ENCODE data around the gene RBMS3. TPM values are rescaled to one million over a fixed set of nuclear protein-coding genes. Genes with fewer than 3 reads are reported as not detected.
"Not testable (repeated sequence)": the region's sequence is repeated elsewhere in the genome, so short reads cannot be mapped to it uniquely, and the experiment has no call there.

Gene RBMS3
- total RNA-seq, 2 donors from 2014 or later, result 87.1 to 109 TPM

DNA sequence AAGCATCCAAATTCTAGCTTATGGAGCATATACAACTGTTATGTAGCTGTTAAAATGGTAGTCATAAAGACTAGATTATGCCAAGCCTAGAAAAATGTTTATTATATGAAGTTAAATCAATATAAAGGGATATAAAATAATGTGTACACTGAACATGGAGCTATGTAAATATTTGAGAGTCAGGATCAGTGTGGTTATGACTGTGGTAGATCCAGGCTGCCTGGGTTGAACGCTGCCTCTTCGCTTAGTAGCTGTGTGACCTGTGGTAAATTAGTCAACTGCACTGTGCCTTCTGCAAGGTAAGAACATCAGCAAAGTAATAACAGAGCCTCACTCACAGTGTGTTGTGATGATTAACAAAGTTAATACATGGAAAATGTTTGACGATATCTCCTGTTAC, 212.2 kb downstream of the RBMS3 start:
- no peak for DNase-seq (ENCODE audit: low spot score)
- intact Hi-C loops (cut with DNase I), result no loop called here

DNA sequence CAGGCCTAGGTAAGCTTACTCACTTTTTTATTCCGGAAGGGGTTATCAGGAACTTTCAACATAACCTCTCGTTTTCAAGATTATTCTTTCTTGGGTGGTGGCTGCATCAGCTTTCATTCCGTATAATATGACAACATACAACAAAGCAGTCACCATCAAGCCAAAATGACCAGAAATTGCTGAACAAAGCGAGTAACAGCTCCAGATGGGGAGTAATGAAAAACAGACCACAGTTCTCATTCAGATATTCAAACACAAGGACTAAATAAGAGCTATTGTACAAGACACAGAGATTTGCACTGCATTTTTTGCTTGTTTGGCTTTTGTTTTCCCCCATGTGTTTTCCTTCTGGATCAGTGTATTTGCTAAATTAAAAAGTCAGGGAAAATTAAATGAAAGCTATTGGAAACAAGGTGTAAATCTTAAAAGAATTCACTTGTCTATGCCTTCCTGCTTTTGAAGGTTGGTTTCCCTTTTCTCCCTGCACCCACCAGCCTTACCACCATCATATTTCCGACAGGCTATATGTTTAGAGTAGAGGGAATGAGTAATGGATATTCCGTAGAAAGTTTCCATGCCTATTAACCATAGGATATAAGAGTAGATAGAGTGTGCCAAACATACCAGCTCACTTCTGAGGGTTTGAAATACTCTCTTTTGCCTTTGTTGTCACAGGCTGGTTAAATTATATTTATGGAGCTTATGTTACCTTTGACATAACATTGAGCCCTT, 213.6 kb downstream of the RBMS3 start:
- no peak for DNase-seq (ENCODE audit: low spot score)
- intact Hi-C loops (cut with DNase I), result no loop called here

DNA sequence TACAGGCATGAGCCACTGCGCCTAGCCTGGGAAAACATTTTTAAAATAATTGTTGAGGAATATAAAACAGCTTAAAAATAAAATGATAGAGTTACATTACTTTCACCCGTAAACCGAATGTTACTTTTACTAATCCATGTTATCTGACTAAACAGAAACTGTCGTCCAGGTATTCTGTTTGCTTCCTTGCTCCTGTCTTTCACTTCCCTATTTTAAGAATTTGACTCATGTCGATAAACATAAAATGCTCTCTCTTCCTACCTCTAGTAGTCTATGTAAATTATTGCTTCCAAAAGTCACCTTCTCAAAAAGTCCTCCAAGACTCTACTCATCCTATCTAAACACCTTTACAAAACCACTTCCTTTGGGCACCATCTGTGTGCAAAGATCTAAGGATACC, 216.4 kb downstream of the RBMS3 start:
- intact Hi-C loops (cut with DNase I), result no loop called here
- no peak for DNase-seq (ENCODE audit: low spot score)

DNA sequence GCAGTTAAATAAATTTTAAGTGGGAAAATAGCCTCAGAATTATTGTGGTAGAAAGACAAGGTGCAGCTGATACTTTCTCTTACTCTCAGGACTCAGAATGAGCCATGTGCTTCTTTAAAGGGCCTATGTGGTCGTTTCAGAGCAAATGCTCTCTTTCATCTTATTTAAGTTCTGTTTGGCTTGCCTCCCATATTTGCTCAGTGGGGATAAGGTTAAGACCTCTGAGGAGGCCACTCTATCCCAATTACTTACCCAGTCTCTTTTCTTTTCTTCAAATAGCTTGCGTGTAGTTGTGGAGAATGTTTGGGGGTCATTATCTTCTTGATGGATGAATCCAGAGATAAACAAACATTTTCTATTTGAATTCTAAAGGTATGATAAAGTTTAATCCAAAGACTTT, 221.9 kb downstream of the RBMS3 start:
- intact Hi-C loops (cut with DNase I), result no loop called here
- no peak for DNase-seq (ENCODE audit: low spot score)

DNA sequence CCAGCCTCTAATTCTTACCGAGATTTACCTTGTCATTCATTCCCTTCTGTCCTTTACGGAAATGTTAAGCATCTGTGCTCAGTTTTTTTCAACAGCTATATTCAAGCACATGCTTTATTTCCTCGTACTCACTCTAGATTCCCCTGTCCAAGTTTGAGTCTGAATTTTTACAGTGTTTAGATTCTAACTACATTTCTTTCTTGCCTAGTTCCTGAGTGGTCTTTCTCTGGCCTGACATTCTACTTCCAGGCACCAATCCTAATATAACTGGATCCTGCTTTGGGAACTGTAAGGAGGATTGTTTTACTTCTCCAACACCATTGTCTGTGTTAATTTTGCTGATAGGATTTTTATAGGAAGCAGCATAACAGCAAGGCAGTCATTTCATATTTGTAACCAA, 222.4 kb downstream of the RBMS3 start:
- intact Hi-C loops (cut with DNase I), result no loop called here
- no peak for DNase-seq (ENCODE audit: low spot score)

DNA sequence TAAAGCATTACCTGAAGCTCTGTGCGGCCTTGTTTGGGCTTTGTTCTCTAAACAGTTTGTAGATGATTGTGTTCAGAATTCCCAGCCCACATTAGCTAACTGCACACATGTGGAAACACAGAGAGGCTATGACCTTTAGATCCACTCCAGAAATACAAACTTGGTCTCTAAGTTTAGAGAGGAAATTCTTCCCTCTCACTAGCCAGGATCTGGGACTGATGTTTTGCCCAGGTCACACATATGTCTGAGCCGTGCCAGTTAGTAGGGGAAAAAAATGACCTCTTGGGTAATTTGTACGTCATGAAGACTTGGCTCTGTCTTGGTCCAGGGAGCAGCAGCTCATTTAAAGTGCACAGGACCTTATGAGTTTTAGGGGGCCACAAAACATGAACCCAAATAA, 223.1 kb downstream of the RBMS3 start:
- no peak for DNase-seq (ENCODE audit: low spot score)
- intact Hi-C loops (cut with DNase I), result no loop called here

DNA sequence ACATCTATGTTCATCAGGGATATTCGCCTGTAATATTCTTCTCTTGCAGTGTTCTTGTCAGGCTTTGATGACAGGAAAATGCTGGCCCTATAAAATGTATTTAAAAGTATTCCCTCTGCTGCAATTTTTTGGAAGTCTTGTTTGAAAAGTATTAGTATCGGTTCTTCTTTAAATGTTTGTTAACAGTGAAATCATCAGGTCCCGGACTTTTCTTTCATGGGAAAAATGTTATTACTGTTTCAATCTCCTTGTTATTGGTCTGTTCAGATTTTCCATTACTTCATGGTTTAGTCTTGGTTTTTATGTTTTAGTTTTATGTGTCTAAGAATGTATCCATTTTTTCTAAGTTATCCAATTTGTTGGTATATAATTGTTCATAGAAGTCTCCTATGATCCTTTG, 225.6 kb downstream of the RBMS3 start:
- intact Hi-C loops (cut with DNase I), result no loop called here
- no peak for DNase-seq (ENCODE audit: low spot score)

DNA sequence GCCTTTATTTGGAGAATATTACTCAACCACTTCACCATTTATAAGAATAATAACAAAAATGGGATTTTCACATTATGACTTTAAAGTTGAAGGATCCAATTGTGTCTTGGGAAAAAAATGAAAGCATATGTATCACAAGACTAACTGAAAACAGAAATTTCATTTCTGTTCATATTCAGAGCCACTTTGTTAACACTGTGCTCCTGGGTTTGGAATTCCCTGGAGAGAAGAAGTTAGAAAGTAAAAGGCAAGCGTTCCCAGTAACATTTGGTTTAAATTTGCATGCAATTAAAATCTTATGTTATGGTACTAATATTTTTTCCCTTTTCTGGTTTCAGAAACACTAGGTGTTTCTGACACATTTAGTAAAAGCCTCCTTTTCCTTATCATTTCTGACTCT, 230.8 kb downstream of the RBMS3 start:
- intact Hi-C loops (cut with DNase I), result no loop called here
- no peak for DNase-seq (ENCODE audit: low spot score)

DNA sequence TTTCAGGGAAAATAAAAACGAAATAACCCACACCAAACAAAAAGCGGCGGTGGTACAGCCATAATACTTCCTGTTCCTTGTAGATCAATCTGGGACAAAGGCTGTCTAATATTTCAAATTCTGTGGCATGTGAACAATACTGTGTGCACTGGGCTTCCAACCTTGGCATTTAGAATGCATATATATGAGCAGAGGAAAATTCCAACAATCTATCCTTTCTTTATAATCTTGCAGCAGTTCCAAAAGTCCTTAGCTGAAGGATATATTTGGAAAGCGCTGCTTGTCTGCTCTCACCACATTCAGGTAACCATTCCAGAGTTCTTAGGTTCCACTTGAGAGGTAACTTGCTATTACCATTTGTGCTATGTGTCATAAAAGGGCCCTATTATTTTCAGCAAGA, 231.8 kb downstream of the RBMS3 start:
- no peak for DNase-seq (ENCODE audit: low spot score)
- intact Hi-C loops (cut with DNase I), result no loop called here

DNA sequence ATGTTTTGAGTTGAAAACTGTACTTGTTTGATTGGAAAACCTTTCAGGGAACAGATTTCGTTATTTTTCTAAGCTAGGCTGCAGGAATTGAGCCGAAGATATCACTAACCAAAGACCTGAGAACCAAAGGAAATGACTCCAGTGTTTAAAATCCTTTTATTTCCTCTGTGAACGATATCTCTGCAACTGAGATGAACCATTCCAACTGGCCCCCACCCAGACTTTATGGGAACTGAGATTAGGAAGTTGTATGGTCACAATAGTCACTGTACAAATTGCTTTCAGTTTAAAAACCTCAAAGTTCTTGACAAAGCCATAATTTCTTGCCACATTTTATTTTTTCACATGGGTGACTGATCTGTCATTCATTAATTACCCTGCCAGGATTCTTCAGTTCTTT, 232.4 kb downstream of the RBMS3 start:
- intact Hi-C loops (cut with DNase I), result no loop called here
- DNase-seq (ENCODE audit: low spot score), result no peak

DNA sequence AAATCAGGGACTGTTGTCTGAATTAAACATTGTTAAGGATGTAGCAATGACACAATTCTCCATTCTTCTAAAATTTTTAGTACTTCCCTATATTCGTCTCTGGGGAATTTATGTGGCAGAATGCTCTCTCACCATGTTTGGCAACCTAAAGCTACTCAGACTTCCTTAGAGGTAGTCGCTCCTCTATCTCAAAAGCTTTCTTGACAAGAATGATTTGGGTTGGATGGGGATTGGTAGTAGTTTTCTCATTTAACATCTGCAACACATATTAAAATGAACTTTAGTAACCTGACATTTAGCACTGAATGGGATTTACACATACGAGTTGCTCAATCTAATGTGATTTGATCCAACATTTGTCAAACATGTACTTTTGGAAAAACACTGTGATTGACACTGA, 233.3 kb downstream of the RBMS3 start:
- DNase-seq (ENCODE audit: low spot score), result no peak
- intact Hi-C loops (cut with DNase I), result no loop called here

DNA sequence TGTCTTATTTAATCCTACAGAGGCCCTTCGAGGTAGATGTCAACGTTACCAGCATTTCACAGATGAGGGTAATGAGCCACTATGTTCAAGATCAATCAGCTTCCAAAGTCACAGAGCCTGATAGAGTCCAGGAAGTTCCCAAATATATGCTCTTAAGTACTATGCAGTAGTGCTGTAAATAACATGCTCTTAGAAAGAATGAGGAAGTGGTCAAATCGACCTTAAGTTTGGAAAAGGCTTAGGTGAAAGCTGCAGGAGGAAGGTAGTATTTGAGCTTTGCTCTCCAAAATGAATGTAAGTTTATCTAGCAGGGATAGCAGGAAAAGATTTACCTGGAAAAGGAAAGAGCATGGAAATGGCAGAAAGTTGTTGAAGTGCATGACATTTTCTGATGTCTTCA, 234.0 kb downstream of the RBMS3 start:
- no peak for DNase-seq (ENCODE audit: low spot score)
- intact Hi-C loops (cut with DNase I), result no loop called here

DNA sequence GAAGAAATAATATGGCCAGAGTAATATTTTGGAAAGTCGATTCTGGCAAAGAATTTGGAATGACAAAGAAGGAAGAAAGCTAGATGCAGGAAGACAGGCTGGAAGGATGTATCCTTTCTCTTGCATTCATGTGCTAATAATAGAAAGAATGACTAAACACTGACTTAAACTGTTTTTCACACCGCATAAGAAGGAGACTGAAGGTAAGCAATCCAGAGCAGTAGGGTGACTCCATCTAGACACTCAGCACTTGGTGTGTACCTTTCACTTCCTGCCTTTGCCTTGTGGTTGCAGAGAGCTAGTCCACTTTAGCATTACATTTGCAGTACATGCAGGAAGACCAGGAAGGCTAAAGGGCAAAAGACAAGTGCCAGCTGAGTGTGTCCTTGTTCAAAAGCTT, 234.6 kb downstream of the RBMS3 start:
- intact Hi-C loops (cut with DNase I), result no loop called here
- no peak for DNase-seq (ENCODE audit: low spot score)

DNA sequence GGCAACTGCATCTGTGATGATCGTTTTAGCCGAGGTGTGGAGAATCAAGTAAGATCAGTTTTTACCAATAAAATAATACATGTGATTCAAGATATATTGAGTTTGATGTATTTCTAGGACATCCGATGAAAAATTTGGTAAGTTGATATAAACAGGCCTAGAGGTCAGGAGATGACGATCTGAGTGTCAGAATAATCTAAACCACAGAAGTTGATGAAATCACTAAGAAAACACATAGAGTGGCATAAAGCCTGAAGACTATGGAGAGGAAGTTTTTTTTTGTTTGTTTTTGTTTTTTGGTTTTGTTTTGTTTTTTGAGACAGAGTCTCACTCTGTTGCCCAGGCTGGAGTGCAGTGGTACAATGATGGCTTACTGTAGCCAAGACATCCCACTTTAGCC, 235.3 kb downstream of the RBMS3 start:
- intact Hi-C loops (cut with DNase I), result no loop called here
- no peak for DNase-seq (ENCODE audit: low spot score)

DNA sequence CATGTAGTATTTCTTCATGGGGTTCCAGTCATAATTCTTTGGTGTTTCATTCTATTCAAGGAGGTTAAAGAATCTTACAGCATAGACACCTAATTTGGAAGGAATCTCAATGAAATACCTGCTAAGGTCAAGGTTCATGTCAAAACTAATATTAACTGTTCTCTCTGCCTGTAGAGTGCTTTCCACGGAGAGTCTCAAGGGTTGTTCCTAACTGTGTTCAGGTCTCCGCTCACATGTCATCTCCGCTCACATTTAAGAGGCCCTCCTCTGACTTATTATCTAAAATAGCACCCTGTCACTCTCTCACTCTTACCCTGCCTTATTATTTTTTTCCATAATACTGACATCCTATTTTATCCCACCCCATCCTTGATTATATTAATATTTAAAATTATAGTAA, 239.9 kb downstream of the RBMS3 start:
- intact Hi-C loops (cut with DNase I), result no loop called here
- no peak for DNase-seq (ENCODE audit: low spot score)

DNA sequence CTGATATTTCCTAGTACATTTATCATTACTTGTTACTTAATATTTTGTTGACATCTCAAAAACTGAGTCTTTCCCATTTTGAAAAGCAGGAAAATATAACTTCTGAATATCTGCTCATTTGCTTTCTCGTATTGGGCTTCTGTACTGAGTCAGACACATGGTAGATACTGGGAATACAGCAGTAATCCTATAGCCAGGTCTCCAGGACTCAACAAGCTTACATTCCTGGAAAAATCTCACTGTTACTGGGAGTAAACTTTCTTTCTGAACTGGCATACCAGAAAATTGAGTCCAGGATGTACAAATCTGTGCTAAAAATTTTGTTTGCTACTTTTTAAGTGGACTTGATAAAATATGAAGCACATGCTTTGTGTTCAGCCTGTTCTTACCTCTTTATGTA, 240.4 kb downstream of the RBMS3 start:
- DNase-seq (ENCODE audit: low spot score), result no peak
- intact Hi-C loops (cut with DNase I), result no loop called here

DNA sequence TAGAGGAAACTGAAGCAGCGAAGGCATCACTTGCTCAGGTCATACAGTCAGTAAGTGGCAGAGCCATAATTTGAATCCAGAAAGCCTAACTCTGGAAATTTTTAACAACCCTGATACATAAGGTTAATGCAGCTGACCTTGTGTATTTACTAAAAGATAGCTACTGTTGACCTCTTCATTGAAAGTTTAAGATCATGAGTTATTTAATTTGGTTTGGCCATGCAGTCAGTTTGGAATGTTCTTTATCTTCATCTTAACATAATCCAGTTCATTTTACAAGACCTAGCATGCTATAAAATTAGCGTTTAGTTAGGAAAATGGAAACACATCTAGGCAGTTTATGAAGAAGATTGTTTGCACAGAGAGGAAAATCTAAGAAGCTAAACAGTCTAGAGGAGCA, 240.9 kb downstream of the RBMS3 start:
- no peak for DNase-seq (ENCODE audit: low spot score)
- intact Hi-C loops (cut with DNase I), result no loop called here

DNA sequence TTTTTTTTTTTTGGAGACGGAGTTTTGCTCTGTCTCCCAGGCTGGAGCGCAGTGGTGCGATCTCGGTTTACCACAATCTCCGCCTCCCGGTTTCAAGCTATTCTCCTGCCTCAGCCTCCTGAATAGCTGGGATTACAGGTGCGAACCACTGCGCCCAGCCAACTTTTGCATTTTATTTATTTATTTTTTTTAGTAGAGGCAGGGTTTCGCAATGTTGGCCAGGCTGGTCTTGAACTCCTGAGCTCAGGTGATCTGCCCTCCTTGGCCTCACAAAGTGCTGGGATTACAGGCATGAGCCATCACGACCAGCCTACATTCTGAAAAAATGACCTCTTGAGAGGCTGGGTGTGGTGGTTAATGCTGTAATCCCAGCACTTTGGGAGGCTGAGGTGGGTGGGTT, 243.6 kb downstream of the RBMS3 start:
- intact Hi-C loops (cut with DNase I); DNase-seq (ENCODE audit: low spot score): not testable (repeated sequence)

DNA sequence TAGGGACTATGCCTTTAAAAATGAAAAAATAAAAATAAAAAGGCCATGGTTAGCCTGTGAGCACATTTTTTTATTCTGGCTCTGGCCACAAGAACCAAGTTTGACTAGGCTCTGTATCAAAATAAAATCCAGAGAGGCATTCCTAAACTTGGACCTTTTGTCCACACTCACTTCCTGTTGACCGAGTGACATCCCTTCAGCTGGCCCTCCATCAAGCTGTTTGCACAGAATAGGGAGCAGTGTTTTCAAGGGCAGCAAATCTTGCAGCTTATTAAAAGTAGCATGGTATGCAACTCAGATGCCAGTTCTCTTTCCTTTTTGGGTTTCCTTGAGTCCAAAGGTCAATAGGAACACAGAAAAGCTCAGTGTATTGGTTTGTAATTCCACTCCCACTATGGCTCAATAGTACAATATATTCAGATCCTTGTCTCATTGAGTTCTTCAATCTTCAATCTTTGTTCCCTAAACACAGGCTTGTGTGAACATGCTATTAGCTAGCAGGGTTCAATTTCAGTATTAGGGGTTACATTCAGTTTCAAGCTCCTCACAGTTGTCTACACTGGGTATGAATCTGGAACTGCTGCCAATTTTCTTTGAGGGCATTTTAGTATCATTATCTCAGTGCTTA, 244.5 kb downstream of the RBMS3 start:
- DNase-seq (ENCODE audit: low spot score), result no peak
- intact Hi-C loops (cut with DNase I), result no loop called here

DNA sequence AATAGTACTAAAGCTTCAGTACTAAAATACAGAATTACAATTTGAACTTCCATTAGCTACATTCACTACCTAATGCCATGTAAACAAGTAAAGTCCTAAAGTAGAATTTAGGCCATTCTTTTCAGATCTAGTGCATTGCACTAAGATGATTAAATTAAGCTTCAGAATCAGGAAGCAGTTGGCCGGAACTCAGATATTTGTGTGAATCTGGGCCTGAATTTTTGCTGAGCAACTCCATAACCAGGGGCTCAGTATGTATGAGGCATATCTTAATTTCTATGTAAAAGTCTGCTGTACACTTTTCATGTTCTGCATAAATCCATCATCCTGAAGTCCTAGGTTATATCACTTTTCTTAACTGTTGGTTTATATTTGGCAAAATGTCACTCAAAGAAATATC, 246.4 kb downstream of the RBMS3 start:
- intact Hi-C loops (cut with DNase I), result no loop called here
- no peak for DNase-seq (ENCODE audit: low spot score)

DNA sequence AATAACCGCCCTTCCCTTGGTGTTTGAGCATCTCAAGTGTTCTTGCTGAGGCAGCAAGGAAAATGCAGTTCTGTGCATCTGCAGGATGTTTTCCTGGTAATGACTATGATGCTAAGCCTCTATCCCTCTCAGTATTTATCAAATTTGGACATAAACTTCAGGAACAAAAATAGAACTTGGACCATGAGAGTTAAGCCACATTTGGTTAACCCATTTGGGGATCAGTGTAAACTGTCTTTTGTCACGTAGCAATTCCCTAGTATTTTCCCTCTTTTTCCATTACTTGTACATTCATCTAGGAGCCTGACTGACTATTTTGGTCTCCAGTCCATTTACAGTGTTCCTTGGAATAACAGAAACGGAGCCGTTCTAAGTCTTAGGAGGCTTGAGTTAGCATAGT, 250.8 kb downstream of the RBMS3 start:
- intact Hi-C loops (cut with DNase I), result no loop called here
- DNase-seq (ENCODE audit: low spot score), result no peak

DNA sequence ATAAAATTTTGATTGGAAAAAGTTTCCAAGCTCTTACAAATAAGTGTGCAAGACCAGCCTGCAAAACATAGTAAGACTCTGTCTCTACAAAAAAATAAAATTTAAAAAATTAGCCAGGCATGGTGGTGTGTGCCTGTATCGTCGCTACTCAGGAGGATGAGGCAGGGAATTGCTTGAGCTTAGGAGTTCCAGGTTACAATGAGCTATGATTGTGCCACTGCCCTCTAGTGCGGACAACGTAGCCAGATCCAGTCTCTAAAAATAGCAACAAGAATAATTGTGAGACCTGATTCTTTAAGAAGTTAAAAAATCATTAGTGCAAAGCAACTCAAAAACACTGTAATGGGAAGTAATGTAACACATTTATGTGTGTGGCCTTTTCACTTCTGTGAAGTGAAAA, 251.6 kb downstream of the RBMS3 start:
- intact Hi-C loops (cut with DNase I), result no loop called here
- no peak for DNase-seq (ENCODE audit: low spot score)

Data from posterior vena cava (tissue), 2 donors.